ENCODE data around the gene MTUS2.

MTUS2 gene

GRCh38 chr13:29129616-29130015 is 309.5 kb downstream of the MTUS2 start:
- TF ChIP-seq, protein P1, sequence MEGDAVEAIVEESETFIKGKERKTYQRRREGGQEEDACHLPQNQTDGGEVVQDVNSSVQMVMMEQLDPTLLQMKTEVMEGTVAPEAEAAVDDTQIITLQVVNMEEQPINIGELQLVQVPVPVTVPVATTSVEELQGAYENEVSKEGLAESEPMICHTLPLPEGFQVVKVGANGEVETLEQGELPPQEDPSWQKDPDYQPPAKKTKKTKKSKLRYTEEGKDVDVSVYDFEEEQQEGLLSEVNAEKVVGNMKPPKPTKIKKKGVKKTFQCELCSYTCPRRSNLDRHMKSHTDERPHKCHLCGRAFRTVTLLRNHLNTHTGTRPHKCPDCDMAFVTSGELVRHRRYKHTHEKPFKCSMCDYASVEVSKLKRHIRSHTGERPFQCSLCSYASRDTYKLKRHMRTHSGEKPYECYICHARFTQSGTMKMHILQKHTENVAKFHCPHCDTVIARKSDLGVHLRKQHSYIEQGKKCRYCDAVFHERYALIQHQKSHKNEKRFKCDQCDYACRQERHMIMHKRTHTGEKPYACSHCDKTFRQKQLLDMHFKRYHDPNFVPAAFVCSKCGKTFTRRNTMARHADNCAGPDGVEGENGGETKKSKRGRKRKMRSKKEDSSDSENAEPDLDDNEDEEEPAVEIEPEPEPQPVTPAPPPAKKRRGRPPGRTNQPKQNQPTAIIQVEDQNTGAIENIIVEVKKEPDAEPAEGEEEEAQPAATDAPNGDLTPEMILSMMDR (IDR thresholded peaks at IDR 0.05; ENCODE audit: low read depth, low read length, missing control alignments): no peak
- DNase-seq (ENCODE audit: extremely low read depth, low read depth): no peak
- no peak overlapping the region for H3K4me3 ChIP-seq (replicated peaks; ENCODE audit: low read depth, low read length)

- TF ChIP-seq, protein P1 (IDR thresholded peaks at IDR 0.05; ENCODE audit: low read depth, low read length, missing control alignments): no peak
- DNase-seq (ENCODE audit: extremely low read depth, low read depth): no peak
- H3K4me3 ChIP-seq (replicated peaks; ENCODE audit: low read depth, low read length): no peak overlapping the region
Observed at GRCh38 chr13:29131159-29131558, 311.0 kb downstream of the MTUS2 start.

DNA sequence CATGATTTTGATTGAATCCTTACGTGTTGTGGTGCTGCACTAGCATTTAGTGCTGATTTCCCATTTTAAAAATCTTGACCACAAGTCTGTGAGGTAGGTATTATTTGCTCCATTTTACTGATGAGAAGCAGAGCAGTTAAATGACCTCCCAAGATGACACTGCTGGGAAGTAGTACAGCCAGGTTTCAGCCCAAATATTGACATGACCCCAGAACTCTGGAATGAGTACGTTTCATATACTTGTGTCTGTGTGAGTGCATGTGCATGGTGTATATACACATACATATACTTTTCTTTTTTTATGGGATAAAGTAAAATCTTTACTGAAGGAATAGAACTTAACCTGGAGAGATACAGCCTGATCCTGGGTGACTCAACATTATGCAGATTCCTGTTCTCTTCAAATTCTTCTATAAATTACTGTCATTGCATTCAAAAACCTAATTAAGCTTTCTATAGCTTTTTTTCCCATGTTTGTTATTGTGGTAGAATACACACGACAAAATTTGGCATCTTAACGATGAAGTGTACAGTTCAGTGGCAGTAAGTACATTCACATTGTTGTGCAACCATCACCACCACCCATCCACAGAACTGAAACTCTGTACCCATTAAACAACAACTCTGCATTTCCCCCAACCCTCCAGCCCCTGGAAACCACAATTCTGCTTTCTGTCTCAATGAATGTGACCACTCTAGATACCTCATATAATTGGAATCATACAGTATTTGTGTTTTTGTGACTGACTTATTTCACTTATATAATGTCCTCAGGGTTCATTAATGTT is 311.9 kb downstream of the MTUS2 start:
- DNase-seq (ENCODE audit: extremely low read depth, low read depth): no peak
- TF ChIP-seq, protein P1 (IDR thresholded peaks at IDR 0.05; ENCODE audit: low read depth, low read length, missing control alignments): no peak
- H3K4me3 ChIP-seq (replicated peaks; ENCODE audit: low read depth, low read length): no peak overlapping the region

- TF ChIP-seq, protein P1 (IDR thresholded peaks at IDR 0.05; ENCODE audit: low read depth, low read length, missing control alignments): no peak
- no peak overlapping the region for H3K4me3 ChIP-seq (replicated peaks; ENCODE audit: low read depth, low read length)
- DNase-seq (ENCODE audit: extremely low read depth, low read depth): no peak
Observed at GRCh38 chr13:29136341-29136740, 316.2 kb downstream of the MTUS2 start.

DNA sequence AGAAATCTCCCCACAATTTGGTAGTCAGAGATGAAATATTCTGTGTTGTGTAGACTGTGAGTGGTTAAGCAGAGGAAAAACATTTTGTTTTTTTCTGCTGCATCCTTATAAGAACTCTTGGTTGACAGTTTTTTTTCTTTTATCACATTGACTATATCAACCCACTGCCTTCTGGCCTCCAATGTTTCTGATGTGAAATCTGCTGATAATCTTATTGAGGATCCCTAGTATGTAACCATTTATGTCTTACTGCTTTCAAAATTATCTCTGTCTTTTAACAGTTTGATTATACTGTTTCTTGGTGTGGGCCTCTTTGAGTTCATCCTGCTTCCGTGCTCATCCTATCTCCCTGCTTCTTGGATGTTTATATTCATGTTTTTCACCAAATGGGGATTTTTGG is 316.9 kb downstream of the MTUS2 start:
- no peak overlapping the region for H3K4me3 ChIP-seq (replicated peaks; ENCODE audit: low read depth, low read length)
- TF ChIP-seq, protein P1 (IDR thresholded peaks at IDR 0.05; ENCODE audit: low read depth, low read length, missing control alignments): no peak
- DNase-seq (ENCODE audit: extremely low read depth, low read depth): no peak

DNA sequence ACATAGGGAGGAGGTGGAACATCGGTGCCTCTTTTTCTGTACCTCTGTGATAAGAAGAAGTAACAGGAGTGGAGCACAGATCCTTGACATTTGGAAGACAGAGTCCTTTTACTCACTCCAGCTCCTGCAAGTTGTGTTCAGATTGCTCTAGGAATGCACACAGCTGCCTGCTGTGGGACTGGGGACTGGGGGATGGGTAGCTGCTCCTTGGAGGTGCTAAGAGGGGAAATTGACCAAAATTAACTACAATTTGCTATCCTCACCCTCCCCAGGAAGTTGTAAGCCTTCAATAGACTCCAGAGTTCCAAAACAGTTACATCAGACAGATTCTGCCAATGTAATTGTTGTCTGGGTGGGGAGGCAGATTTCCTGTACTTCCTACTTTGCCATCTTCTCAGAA is 317.9 kb downstream of the MTUS2 start:
- DNase-seq (ENCODE audit: extremely low read depth, low read depth): no peak
- TF ChIP-seq, protein P1 (IDR thresholded peaks at IDR 0.05; ENCODE audit: low read depth, low read length, missing control alignments): no peak
- no peak overlapping the region for H3K4me3 ChIP-seq (replicated peaks; ENCODE audit: low read depth, low read length)

DNA sequence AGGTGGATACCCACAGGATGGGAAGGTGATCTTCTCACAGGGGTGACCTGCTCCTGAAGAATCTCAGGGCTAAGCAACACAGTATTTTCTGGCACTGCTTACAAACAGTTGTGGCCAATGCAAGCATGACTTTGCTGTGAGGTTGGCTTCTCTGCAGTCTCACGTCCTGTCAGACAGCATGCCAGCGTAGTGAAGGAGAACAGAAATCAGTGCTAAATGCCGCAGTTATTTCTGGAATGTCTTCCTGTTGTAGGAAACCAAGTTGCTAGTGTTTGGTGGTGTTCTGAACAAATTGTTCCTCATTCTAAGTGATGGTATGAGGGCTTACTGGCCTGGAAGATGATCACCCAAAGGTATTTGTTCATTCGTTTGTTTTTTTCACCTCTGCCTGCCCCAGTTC is 320.1 kb downstream of the MTUS2 start:
- no peak overlapping the region for H3K4me3 ChIP-seq (replicated peaks; ENCODE audit: low read depth, low read length)
- no peak for DNase-seq (ENCODE audit: extremely low read depth, low read depth)
- TF ChIP-seq, protein P1 (IDR thresholded peaks at IDR 0.05; ENCODE audit: low read depth, low read length, missing control alignments): no peak

Measured in HFF-Myc (cell line).